Fibroblast of pulmonary artery (primary cell): ENCODE data around the gene HNRNPA1L2.
"Not testable (repeated sequence)": the region's sequence is repeated elsewhere in the genome, so short reads cannot be mapped to it uniquely, and the experiment has no call there.

Experiments used
- DNase-seq: peaks from one replicate; pipeline ENCODE4 v3.0.0-alpha.2; 2010; ENCODE audit warnings: low read depth
- H3K4me3 ChIP-seq: replicated peaks from 2 replicates; pipeline ENCODE4 v1.5.1; 2011; ENCODE audit warnings: low read depth, mild to moderate bottlenecking, control low read depth, low read length, moderate library complexity
- TF ChIP-seq, protein P1 (sequence below): IDR thresholded peaks from 2 replicates; pipeline ENCODE4 v1.5.1; 2011; ENCODE audit warnings: mild to moderate bottlenecking, control low read depth, low read length, inconsistent platforms; ENCODE audit errors: missing control alignments

HNRNPA1L2 gene

DNA sequence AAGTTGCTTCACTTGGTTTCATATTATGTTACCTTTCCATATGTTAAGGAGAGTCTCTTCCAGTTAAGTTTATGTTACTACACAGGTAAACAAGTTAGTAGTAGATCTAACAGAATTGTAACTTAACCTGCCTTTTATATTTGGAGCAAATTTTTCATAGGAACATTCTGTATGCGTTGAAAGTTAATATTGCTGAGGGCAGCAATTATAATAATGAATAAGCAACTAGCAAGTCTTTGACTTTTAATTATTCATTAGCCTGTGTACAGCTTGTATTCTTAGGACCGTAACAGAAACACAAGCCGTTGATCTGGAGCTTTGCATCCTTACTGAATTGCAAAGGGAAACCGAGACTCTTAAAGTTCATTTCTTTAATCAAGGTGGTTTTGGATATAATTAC lies 22.0 kb downstream of the HNRNPA1L2 start:
- TF ChIP-seq, protein P1, sequence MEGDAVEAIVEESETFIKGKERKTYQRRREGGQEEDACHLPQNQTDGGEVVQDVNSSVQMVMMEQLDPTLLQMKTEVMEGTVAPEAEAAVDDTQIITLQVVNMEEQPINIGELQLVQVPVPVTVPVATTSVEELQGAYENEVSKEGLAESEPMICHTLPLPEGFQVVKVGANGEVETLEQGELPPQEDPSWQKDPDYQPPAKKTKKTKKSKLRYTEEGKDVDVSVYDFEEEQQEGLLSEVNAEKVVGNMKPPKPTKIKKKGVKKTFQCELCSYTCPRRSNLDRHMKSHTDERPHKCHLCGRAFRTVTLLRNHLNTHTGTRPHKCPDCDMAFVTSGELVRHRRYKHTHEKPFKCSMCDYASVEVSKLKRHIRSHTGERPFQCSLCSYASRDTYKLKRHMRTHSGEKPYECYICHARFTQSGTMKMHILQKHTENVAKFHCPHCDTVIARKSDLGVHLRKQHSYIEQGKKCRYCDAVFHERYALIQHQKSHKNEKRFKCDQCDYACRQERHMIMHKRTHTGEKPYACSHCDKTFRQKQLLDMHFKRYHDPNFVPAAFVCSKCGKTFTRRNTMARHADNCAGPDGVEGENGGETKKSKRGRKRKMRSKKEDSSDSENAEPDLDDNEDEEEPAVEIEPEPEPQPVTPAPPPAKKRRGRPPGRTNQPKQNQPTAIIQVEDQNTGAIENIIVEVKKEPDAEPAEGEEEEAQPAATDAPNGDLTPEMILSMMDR, result no peak
- H3K4me3 ChIP-seq, result no peak overlapping the region
- no peak for DNase-seq

DNA sequence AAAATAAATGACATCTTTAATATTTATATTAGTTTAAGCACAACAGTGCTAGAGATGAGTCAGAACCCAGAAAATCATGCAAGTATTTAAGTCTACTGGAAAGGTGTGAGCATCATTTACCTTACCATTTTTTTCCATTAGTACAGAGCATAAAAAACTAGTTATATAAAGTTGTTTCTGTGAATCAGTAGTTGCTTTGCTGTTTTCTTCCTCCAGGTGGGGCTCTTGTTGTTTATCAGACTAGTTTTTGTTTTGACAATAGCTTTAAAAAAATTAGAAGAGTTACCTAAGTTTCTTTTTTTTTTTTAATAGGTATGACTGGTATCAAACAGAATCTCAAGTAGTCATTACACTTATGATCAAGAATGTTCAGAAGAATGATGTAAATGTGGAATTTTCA lies 23.1 kb downstream of the HNRNPA1L2 start:
- peak; percentile 57 for DNase-seq
- TF ChIP-seq, protein P1, result peak; percentile 65
- no peak overlapping the region for H3K4me3 ChIP-seq

DNA sequence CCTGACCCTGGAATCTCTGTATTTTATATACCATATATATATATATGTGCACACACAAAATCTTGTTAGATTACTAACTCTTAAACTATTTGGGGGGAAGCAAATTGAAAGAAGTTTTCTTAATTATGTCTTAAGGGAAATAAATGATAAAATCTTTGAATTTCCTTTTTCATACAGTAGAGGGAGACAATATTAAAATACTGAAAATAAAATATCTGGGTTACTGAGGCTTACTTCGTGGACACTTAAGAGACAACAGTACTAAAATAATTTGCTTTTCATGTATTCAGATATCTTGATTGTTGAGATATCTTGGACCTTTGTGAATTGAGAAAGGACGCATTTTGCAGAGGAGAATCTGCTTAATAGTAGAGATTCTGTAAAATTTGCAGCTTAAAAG lies 27.4 kb downstream of the HNRNPA1L2 start:
- H3K4me3 ChIP-seq, result no peak overlapping the region
- DNase-seq, result no peak
- TF ChIP-seq, protein P1, result no peak

DNA sequence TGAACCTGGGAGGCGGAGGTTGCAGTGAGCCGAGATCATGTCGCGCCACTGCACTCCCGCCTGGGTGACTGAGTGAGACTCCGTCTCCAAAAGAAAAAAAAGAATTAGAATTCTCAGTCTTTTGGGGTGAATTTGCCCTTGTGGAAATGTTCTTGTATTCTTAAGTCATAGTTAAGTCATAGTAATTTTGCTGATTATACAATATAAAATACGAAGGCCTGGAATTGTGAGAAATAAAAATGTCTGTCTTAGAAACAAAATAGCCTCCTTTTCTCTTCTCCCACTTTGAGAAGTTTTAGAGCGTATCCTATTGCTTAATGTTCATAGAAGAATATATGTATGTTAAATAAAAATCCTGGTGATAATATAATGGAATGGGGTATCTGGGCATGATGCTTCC lies 28.5 kb downstream of the HNRNPA1L2 start:
- no peak overlapping the region for H3K4me3 ChIP-seq
- DNase-seq, result no peak
- TF ChIP-seq, protein P1, result no peak

DNA sequence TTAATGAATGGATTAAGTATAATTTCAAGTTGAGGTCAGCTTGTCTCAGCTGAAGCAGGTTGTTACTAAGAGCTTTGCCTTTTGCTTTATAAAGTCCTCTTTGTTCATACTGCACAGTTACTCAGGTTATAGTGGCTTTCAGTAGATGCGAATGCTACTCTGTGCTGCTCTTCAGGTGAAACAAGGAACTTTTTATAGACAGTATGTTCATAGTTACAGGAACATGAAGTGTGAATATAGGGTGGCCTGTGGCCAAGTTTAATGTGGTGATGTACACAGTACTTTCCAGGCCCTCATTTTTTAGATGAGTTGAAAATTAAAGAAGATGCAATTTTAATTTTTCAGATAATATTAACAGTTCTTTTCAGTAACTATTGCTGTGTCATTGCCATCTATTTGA lies 31.2 kb downstream of the HNRNPA1L2 start:
- no peak overlapping the region for H3K4me3 ChIP-seq
- TF ChIP-seq, protein P1, result no peak

DNA sequence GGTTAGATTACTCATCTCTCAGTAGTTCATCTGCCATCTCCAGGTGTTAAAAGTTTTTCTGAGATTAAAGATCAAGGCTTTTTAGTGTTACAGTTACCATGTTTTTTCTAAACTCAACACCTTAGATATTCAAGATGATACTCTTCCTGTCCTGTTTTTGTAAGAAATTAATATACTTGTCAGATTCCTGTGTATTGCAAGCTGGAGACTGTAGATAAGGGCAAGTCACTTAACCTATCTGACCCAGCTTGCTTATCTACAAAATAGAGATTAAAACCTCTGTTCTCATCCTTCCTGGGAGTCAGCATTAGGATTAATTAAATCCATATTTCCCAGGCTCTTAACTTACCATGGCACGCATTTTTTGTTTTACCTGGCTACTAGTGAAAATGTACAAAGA lies 35.6 kb downstream of the HNRNPA1L2 start:
- TF ChIP-seq, protein P1, result no peak
- DNase-seq, result no peak
- no peak overlapping the region for H3K4me3 ChIP-seq

More for the DNA sequence above, 31.2 kb downstream of the HNRNPA1L2 start:
- no peak for DNase-seq

DNA sequence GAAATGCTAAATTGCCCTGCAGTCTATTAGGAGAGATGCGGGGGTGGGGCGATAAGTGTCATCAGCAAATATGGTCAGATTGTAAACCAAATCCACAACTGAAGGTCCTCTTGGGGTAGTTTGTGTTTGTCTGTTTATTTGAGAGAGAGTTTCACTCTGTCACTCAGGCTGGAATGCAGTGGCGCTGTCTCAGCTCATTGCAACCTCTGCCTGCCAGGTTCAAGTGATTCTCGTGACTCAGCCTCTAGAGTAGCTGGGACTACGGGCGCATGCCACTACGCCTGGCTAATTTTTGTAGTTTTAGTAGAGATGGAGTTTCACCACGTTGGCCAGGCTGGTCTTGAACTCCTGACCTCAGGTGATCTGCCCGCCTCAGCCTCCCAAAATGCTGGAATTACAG lies 43.6 kb downstream of the HNRNPA1L2 start:
- DNase-seq, H3K4me3 ChIP-seq: not testable (repeated sequence)

DNA sequence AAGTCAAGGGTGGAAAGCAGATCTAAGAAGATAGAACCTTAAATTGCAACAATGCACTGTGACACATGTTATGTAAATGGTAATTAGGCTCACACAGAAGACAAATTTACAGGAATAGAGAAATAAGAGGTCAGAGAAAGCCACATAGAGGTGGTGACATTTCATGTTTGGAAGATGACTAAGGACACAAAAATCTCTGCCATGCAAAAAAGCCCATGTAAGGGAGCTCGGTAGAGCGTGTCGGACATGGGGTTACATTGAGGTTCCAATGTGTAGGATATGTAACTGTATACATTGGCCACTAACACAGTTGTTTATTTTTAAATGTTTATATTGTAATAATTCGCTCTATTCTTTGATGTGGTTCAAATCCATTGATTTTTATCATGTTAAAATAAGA lies 44.1 kb downstream of the HNRNPA1L2 start:
- no peak overlapping the region for H3K4me3 ChIP-seq
- no peak for DNase-seq
- TF ChIP-seq, protein P1, result no peak
